C1 segment of cervical spinal cord (tissue), 14 donors: ENCODE measurements around the gene INSM1.
"Not testable (repeated sequence)": the region's sequence is repeated elsewhere in the genome, so short reads cannot be mapped to it uniquely, and the experiment has no call there.

ENCODE experiments used
- DNase-seq, 14 donors: peaks; one replicate each; lab custom pipeline; 2025; lab: John Stamatoyannopoulos, UW

Gene INSM1

GRCh38 chr20:20367575-20368417 lies at the start of gene INSM1:
INSM1 (plus strand) TSS chr20:20368104; CDS start chr20:20368268, 164 bp downstream.
- peak in 2 of 14 donors; percentile 40 to 84 for DNase-seq

- DNase-seq = no peak
Measured at GRCh38 chr20:20318365-20319161, 49.3 kb upstream of the INSM1 start.

GRCh38 chr20:20321134-20321533 lies 46.8 kb upstream of the INSM1 start:
- no peak for DNase-seq

GRCh38 chr20:20321917-20322316 lies 46.0 kb upstream of the INSM1 start:
- DNase-seq = no peak

- DNase-seq = no peak
Measured at GRCh38 chr20:20322912-20323311, 45.0 kb upstream of the INSM1 start.

- no peak for DNase-seq
Measured at GRCh38 chr20:20327746-20328145, 40.2 kb upstream of the INSM1 start.

- DNase-seq = no peak
Measured at GRCh38 chr20:20329564-20329963, 38.3 kb upstream of the INSM1 start.

- no peak for DNase-seq
Measured at GRCh38 chr20:20331156-20331555, 36.7 kb upstream of the INSM1 start.

- DNase-seq = no peak
Measured at GRCh38 chr20:20331817-20332216, 36.1 kb upstream of the INSM1 start.

- no peak for DNase-seq
Measured at GRCh38 chr20:20333866-20334265, 34.0 kb upstream of the INSM1 start.

GRCh38 chr20:20334489-20334888 lies 33.4 kb upstream of the INSM1 start:
- DNase-seq = no peak

GRCh38 chr20:20338133-20338730 lies 29.7 kb upstream of the INSM1 start:
- peak in 1 of 14 donors; percentile 29 for DNase-seq

GRCh38 chr20:20340443-20340842 lies 27.5 kb upstream of the INSM1 start:
- DNase-seq = no peak

- no peak for DNase-seq
Measured at GRCh38 chr20:20341371-20341770, 26.5 kb upstream of the INSM1 start.

GRCh38 chr20:20342066-20342465 lies 25.8 kb upstream of the INSM1 start:
- DNase-seq = no peak

GRCh38 chr20:20343932-20344331 lies 24.0 kb upstream of the INSM1 start:
- no peak for DNase-seq

GRCh38 chr20:20344476-20344875 lies 23.4 kb upstream of the INSM1 start:
- no peak for DNase-seq

GRCh38 chr20:20353576-20353975 lies 14.3 kb upstream of the INSM1 start:
- DNase-seq = no peak

GRCh38 chr20:20355503-20355902 lies 12.4 kb upstream of the INSM1 start:
- not testable (repeated sequence) for DNase-seq

GRCh38 chr20:20358801-20359200 lies 9.1 kb upstream of the INSM1 start:
- peak in 1 of 14 donors; percentile 7 for DNase-seq

GRCh38 chr20:20359628-20360027 lies 8.3 kb upstream of the INSM1 start:
- DNase-seq = no peak

GRCh38 chr20:20360464-20360863 lies 7.4 kb upstream of the INSM1 start:
- peak in 7 of 14 donors; percentile 12 to 71 (median 18) for DNase-seq
